Raji (cell line): Measurements from ENCODE around the gene POLR1D.

ENCODE experiments used
- POLR2A ChIP-seq: IDR thresholded peaks from 2 replicates; pipeline ENCODE4 v1.6.1; 2011; ENCODE audit warnings: low read depth, low read length, control low read depth; ENCODE audit not compliant: insufficient read depth

Gene POLR1D, protein sequence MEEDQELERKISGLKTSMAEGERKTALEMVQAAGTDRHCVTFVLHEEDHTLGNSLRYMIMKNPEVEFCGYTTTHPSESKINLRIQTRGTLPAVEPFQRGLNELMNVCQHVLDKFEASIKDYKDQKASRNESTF

DNA sequence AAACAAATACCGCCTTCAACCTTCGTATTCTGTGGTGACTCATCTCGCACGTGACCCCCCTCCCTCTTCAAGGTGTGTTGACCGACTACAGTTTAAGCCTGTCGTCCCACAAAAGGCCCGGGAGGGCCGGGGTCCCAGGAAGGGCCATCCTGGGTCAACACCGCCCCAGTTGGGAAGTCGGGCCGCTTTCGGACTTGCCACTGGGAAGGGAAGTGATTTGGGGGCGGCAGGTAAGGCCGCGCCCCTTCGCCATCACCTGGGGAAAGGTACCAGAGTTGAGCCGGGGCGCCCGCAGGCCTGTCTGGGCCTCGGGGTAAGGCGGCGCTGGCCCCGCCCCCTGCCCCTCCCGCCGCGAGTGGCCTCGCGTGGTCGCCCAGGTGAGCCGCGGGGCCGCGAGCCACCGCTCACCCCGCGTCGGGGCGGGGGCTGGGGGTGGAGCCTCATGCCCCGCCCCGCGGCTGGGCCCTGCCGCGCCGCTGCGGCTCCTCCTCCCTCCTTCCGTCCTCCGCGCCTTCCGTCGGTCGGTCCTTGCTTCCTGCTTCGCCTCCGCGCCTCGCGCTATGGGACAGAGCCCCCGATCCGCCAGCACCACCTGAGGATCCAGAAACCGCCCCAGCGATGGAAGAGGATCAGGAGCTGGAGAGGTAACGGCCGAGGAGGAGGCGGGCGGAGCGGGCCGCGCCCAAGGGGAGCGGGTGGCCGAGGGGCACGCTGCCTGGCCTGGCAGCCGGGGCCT is at the start of gene POLR1D:
Gene POLR1D (plus strand): TSS at position 527 of the 736 bp plus-strand sequence. CDS start 92 bp downstream, at position 619.
- peak; percentile 93 for TF ChIP-seq POLR2A

- no peak for TF ChIP-seq POLR2A
Observed at GRCh38 chr13:27572234-27572901, 49.3 kb upstream of the POLR1D start.

- no peak for TF ChIP-seq POLR2A
Observed at GRCh38 chr13:27573265-27573664, 48.4 kb upstream of the POLR1D start.

DNA sequence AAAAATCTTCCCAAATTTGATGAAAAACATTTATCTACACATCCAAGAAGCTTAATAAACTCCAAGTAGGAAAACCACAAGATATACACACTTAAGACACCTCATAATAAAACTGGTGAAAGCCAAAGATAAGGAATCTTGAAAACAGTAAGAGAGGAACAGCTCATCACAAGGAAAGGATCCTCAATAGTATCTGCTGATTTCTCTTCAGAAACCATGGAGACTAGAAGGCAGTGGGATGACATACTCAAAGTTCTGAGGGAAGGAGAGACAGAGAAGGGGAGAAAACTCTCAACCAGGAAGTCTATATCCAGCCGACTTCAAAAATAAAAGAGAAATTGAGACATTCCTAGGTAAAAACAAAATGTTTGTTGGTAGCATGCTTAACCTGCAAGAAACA is 47.0 kb upstream of the POLR1D start:
- TF ChIP-seq POLR2A: no peak

- no peak for TF ChIP-seq POLR2A
Observed at GRCh38 chr13:27578121-27579030, 43.3 kb upstream of the POLR1D start.

DNA sequence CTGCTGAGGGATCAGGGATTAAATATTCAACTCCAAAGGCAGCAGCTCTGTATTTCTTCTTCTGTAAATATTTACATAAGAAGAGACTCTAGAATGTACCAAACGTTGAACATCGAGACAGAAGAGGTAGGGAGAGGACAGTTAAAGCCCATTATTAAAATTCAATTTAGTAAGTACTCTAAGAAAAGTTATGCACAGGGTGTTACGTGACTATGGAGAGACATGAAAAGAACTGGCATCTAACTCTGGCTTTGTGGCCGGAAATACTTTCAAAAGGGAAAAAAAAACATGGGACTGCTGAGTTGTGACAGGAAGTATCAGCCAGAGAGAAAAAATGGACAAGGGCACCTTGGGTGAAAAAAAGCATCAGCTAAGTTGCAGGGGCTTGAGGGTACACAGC is 38.0 kb upstream of the POLR1D start:
- TF ChIP-seq POLR2A: no peak

DNA sequence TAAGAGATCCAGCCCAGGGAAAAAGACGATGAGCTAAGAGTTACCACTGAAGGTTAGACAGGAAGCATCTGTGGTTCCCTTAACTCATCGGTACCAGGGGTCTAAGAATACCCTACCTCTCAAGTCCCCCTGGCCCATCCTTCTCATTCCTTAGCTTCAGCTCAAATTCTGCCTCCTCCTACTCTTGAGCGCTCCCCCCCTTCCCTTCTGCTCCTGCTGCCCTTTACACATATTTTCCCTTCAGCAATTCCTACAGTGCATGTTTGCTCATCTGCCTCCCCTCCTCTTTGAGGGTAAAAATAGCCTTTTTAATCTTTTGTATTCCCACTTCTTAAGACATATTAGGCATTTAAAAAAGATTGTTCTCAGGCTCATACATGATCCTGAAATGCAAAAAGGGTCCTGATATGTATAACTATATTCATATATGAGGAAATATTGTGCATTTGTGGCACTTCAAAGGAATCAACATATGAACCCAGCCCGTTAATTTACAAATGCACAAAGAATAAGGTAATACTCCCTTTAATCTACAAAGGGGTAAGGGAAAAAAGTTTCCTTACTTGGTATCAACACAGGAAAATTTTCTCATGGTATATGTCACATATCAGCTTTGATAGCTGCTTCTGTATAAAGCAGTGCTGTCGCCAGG is 34.5 kb upstream of the POLR1D start:
- no peak for TF ChIP-seq POLR2A

GRCh38 chr13:27588405-27588804 is 33.3 kb upstream of the POLR1D start:
- no peak for TF ChIP-seq POLR2A

GRCh38 chr13:27592865-27593264 is 28.8 kb upstream of the POLR1D start:
- TF ChIP-seq POLR2A: no peak

DNA sequence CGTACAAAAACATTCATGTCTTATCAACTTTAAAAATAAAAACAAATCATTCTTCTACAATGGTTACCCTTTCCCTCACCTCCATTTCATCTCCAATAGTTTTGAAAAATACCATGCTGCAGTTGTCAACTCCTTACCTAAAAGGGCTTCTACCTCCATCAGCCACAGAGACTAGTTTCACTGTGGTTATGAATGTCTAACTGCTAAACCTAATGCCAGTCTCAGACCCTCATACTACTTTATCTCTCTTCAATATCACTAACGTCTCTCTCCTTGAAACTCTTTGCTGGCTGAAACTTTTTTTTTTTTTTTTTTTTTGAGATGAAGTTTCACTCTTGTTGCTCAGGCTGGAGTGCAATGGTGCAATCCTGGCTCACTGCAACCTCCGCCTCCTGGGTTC is 28.4 kb upstream of the POLR1D start:
- TF ChIP-seq POLR2A: no peak

GRCh38 chr13:27595055-27595811 is 26.5 kb upstream of the POLR1D start:
- no peak for TF ChIP-seq POLR2A

- no peak for TF ChIP-seq POLR2A
Observed at GRCh38 chr13:27599096-27599495, 22.6 kb upstream of the POLR1D start.

- TF ChIP-seq POLR2A: no peak
Observed at GRCh38 chr13:27599845-27600553, 21.7 kb upstream of the POLR1D start.

DNA sequence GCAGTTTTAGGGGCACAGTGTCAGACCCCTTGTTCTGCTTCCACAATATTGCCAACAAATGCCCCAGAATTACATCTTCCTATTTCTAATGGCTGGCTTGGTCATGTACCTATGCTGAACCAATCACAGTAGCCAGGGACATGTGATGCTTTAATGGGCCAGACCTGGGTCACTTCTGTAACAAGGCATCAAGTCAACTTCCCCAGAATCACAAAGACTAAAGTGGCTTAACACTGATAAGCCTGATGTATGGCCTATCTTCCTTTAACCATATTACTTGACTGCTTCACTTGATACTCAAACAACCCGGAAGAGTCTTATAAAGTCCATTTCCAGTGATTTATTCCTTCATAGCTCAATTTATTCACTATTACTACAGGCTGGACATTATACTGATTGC is 21.0 kb upstream of the POLR1D start:
- no peak for TF ChIP-seq POLR2A

- no peak for TF ChIP-seq POLR2A
Observed at GRCh38 chr13:27601208-27601607, 20.5 kb upstream of the POLR1D start.
